ENCODE data around the gene SLC25A3. TPM values are rescaled to one million over a fixed set of nuclear protein-coding genes. Genes with fewer than 3 reads are reported as not detected.
"Not testable (repeated sequence)": the region's sequence is repeated elsewhere in the genome, so short reads cannot be mapped to it uniquely, and the experiment has no call there.

Gene SLC25A3
- total RNA-seq, 3 donors from 2014 or later = 327 to 469 (median 356) TPM

DNA sequence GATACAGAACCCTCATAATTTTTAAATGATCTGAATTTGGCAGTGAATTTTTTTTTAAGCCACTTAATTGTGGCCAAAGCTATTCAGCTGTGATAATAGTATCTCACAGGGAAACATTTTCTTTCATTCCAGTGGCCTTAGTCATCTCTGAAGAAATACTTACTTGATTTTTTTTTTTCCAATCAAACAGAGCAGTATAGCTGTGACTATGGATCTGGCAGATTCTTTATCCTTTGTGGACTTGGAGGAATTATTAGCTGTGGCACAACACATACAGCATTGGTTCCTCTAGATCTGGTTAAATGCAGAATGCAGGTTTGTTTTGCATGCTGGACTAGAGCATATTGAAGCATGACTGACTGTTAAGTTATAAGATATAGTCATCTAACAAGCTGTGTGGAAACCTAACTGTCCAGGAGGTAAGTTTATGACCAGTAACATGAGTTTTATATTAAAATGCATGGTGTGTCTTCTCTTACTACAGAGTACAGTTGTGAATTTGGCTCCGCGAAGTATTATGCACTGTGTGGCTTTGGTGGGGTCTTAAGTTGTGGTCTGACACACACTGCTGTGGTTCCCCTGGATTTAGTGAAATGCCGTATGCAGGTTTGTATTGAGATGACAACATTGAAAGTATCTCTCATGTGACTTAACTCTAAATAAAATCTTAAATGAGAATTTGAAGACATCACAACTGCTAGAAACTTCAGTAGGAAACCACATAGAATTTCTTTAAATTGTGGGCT lies 1.9 kb downstream of the SLC25A3 start:
- Histone ChIP-seq H3K4me1 (peaks cover 0 to 10% of the 10 kb centered on the region in 2 donors), H3K9me3 (no peaks in the 10 kb centered on the region), H3K27me3 (no peaks in the 10 kb centered on the region), H3K27ac (peak overlapping the region; percentile 4 to 98), H3K4me3 (peak overlapping the region; percentile 69 to 89 (median 72)), H3K36me3 (no peaks in the 10 kb centered on the region)
- intact Hi-C loops (cut with DNase I; ENCODE audit: low total_unique reads) = no loop called here
- TF ChIP-seq, protein P1, sequence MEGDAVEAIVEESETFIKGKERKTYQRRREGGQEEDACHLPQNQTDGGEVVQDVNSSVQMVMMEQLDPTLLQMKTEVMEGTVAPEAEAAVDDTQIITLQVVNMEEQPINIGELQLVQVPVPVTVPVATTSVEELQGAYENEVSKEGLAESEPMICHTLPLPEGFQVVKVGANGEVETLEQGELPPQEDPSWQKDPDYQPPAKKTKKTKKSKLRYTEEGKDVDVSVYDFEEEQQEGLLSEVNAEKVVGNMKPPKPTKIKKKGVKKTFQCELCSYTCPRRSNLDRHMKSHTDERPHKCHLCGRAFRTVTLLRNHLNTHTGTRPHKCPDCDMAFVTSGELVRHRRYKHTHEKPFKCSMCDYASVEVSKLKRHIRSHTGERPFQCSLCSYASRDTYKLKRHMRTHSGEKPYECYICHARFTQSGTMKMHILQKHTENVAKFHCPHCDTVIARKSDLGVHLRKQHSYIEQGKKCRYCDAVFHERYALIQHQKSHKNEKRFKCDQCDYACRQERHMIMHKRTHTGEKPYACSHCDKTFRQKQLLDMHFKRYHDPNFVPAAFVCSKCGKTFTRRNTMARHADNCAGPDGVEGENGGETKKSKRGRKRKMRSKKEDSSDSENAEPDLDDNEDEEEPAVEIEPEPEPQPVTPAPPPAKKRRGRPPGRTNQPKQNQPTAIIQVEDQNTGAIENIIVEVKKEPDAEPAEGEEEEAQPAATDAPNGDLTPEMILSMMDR (IDR thresholded peaks at IDR 0.05) = no peak
- TF ChIP-seq POLR2A (IDR thresholded peaks at IDR 0.05) = no peak
- no peak for TF ChIP-seq POLR2AphosphoS5 (IDR thresholded peaks at IDR 0.05)
- no peak for DNase-seq (ENCODE audit: low spot score in 2 of 2)

DNA sequence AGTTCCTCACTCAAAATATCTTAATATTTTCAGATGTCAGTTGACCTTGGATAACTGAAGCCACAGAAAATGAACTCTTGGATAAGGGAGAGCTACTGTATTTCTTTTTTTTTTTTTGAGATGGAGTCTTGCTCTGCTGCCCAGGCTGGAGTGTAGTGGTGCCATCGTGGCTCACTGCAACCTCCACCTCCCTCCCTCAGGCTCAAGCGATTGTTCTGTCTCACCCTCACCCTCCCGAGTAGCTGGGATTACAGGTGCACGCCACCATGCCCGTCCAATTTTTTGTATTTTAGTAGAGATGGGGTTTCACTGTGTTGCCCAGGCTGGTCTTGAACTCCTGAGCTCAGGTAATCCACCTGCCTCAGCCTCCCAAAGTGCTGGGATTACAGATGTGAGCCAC lies 3.8 kb downstream of the SLC25A3 start:
- peaks cover 0 to 10% of the 10 kb centered on the region in 2 donors for H3K4me1 ChIP-seq
- H3K36me3 ChIP-seq = peaks cover 10% of the 10 kb centered on the region
- H3K27ac ChIP-seq; DNase-seq (ENCODE audit: low spot score in 2 of 2); H3K4me3 ChIP-seq; H3K27me3 ChIP-seq; H3K9me3 ChIP-seq; intact Hi-C loops (cut with DNase I; ENCODE audit: low total_unique reads): not testable (repeated sequence)

DNA sequence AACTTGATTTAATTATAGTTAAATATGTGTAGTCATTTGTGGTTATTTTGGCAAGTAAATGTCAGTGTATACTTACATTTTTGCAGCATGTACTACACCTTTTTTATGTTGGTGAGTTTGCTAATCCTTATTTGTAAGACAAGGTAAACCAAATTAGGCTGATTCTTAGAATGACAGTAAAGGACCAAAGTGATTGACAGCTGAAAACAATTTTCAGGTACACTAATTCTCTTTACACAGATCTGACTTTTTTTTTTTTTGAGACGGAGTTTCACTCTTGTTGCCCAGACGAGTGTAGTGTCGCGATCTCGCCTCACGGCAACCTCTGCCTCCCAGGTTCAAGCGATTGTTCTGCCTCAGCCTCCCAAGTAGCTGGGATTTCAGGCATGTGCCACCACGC lies 8.4 kb downstream of the SLC25A3 start:
- intact Hi-C loops (cut with DNase I; ENCODE audit: low total_unique reads) = no loop called here
- H3K27ac ChIP-seq = no peak overlapping the region
- H3K4me1 ChIP-seq = no peaks in the 10 kb centered on the region
- TF ChIP-seq POLR2A (IDR thresholded peaks at IDR 0.05) (no peak), POLR2AphosphoS5 (IDR thresholded peaks at IDR 0.05) (no peak)
- TF ChIP-seq, protein P1 (IDR thresholded peaks at IDR 0.05) = no peak
- DNase-seq (ENCODE audit: low spot score in 2 of 2) = no peak
- no peaks in the 10 kb centered on the region for H3K27me3 ChIP-seq
- H3K36me3 ChIP-seq = peaks cover 10% of the 10 kb centered on the region
- H3K4me3 ChIP-seq = no peak overlapping the region
- H3K9me3 ChIP-seq = no peaks in the 10 kb centered on the region

DNA sequence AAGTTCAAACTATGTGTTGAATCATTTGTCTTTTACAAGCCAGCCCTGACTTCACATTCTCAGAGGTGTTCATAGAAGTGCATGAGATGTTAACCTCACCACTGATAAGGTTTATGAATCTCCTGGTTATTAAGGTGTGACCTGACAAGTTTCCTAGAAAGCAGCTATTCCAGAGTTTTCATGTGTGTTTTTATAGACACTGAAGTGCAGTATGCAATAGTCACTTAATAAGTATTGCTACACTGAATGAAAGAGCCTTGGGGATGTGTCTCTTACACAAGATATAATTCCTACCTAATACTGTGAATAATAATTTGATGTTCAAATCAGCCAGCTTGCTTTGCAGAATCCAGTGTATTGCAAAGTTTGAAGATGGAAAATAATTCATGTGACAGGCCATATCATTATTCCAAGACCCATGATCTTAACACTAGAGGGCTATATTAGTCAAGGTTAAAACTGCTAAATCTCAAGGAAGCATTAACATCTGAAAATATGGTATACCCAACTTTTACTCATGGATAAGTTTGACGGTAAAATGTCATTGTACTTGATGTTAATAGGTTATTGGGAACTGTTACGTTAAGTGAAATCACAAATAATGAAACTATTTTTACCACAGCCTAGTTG lies 13.0 kb downstream of the SLC25A3 start:
- Histone ChIP-seq H3K27me3 (no peaks in the 10 kb centered on the region), H3K27ac (no peak overlapping the region), H3K4me1 (no peaks in the 10 kb centered on the region), H3K9me3 (no peaks in the 10 kb centered on the region), H3K36me3 (peaks cover under 1% of the 10 kb centered on the region), H3K4me3 (no peak overlapping the region)
- intact Hi-C loops (cut with DNase I; ENCODE audit: low total_unique reads) = no loop called here
- DNase-seq (ENCODE audit: low spot score in 2 of 2) = no peak
- TF ChIP-seq POLR2A (IDR thresholded peaks at IDR 0.05) (no peak), POLR2AphosphoS5 (IDR thresholded peaks at IDR 0.05) (no peak)

DNA sequence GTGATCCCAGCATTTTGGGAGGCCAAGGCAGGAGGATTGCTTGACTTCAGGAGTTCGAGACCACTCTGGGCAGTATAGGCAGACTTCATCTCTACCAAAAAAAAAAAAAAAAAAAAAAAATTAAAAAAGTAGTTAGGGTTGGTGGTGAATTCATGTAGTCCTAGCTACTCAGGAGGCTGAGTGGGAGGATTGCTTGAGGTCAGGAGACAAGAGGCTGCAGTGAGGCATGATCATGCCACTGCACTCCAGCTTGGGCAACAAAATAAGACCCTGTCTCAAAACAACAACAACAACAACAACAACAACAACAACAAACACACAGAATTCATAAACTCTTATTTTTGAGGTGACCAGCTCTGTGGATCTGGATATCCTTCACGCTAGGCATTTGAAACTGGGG lies 17.1 kb downstream of the SLC25A3 start:
- intact Hi-C loops (cut with DNase I; ENCODE audit: low total_unique reads) = no loop called here
- TF ChIP-seq POLR2A (IDR thresholded peaks at IDR 0.05) (no peak), POLR2AphosphoS5 (IDR thresholded peaks at IDR 0.05) (no peak)
- TF ChIP-seq, protein P1 (IDR thresholded peaks at IDR 0.05) = no peak
- no peak for DNase-seq (ENCODE audit: low spot score in 2 of 2)
- no peaks in the 10 kb centered on the region for H3K27me3 ChIP-seq
- H3K27ac ChIP-seq = no peak overlapping the region
- no peaks in the 10 kb centered on the region for H3K36me3 ChIP-seq
- H3K9me3 ChIP-seq = no peaks in the 10 kb centered on the region
- H3K4me1 ChIP-seq = no peaks in the 10 kb centered on the region
- no peak overlapping the region for H3K4me3 ChIP-seq

DNA sequence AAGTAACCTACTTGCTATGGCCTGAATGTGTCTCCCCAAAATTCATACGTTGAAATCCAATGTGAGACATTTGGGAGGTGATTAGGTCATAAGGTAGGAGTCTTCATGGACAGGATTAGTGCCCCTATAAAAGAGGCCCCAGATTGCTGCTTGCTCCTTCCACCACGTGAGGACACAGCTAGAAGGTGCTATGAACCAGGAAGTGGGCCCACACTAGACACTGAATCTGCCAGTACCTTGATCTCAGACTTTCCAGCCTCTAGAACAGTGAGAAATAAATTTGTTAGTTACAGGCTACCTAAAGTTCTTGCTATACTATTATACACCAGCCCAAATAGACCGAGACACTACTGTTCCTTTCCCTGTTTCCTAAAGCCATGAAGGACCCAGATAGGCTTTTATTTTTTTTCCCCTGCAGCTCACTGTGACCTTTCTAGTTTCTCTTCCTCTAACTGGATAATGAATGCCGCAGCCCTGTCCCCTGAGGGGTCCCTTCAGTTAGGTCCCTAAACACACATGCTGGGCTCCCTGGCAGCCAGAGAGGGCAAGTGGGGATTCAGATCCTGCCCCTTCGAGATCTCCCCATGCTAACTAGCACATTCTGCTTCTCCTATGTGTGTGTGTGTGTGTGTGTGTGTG lies 19.3 kb downstream of the SLC25A3 start:
- H3K4me3 ChIP-seq = no peak overlapping the region
- no peaks in the 10 kb centered on the region for H3K9me3 ChIP-seq
- intact Hi-C loops (cut with DNase I; ENCODE audit: low total_unique reads) = no loop called here
- no peak overlapping the region for H3K27ac ChIP-seq
- DNase-seq (ENCODE audit: low spot score in 2 of 2) = no peak
- no peaks in the 10 kb centered on the region for H3K27me3 ChIP-seq
- no peaks in the 10 kb centered on the region for H3K36me3 ChIP-seq
- TF ChIP-seq POLR2A (IDR thresholded peaks at IDR 0.05) = no peak
- TF ChIP-seq, protein P1 (IDR thresholded peaks at IDR 0.05) = no peak
- no peak for TF ChIP-seq POLR2AphosphoS5 (IDR thresholded peaks at IDR 0.05)
- no peaks in the 10 kb centered on the region for H3K4me1 ChIP-seq
